NCI-H748 (cell line): Measurements from ENCODE around the gene PRPSAP2.
"Not testable (repeated sequence)": the region's sequence is repeated elsewhere in the genome, so short reads cannot be mapped to it uniquely, and the experiment has no call there.

Experiments used
- DNase-seq: peaks from one replicate; lab custom pipeline; 2025; ENCODE audit not compliant: unreplicated experiment; lab: John Stamatoyannopoulos, UW

The PRPSAP2 gene

DNA sequence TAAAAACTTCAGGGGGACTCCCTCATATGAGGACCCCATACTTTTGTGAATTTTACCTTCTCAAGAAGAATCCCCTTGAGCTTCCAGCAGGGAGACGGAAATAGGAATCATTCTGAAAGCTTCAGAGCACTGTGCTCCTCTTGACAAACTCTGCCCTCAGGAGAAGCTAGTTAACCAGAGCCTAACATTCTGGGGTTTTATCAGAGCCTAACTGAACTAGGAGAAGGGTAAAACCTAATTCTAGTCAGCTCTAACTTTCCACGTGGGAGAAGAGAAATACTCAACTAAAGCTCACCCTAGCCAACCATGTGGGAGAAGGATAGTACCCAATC is 80.7 kb downstream of the PRPSAP2 start:
- no peak for DNase-seq

- DNase-seq, result no peak
These were observed 86.7 kb downstream of the PRPSAP2 start for GRCh38 chr17:18944646-18945045.

- no peak for DNase-seq
These were observed 88.6 kb downstream of the PRPSAP2 start for GRCh38 chr17:18946536-18946935.

DNA sequence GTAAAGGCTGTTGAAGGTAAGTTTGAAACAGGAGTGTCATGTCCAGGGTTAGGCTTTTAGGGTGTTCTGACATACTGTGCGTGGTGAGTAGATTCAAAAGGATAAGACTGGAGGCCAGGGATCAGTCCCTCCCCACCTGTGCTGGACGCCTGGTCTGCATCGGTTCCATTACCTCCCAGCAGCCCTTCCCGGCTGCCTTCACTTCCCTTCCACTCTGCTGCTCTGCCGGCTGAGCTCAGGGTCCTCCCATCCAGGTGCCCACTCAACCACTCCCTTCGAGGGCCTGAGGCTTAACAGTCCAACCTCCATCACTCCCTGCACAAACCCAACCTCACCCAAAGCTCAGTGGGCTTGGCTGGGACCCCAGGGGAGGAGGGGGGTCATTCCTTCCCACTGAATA is 89.9 kb downstream of the PRPSAP2 start:
- no peak for DNase-seq

GRCh38 chr17:18948476-18949006 is 90.6 kb downstream of the PRPSAP2 start:
- no peak for DNase-seq

- DNase-seq, result no peak
These were observed 91.6 kb downstream of the PRPSAP2 start for GRCh38 chr17:18949566-18949965.

- DNase-seq, result no peak
These were observed 92.4 kb downstream of the PRPSAP2 start for GRCh38 chr17:18950346-18950745.

- DNase-seq, result no peak
These were observed 93.3 kb downstream of the PRPSAP2 start for GRCh38 chr17:18950944-18951905.

- peak; percentile 59 for DNase-seq
These were observed 94.3 kb downstream of the PRPSAP2 start, which contains the start of gene SLC5A10 for GRCh38 chr17:18951941-18952842. Gene SLC5A10 (plus strand): TSS chr17:18952165. CDS start chr17:18952206, 41 bp downstream.

DNA sequence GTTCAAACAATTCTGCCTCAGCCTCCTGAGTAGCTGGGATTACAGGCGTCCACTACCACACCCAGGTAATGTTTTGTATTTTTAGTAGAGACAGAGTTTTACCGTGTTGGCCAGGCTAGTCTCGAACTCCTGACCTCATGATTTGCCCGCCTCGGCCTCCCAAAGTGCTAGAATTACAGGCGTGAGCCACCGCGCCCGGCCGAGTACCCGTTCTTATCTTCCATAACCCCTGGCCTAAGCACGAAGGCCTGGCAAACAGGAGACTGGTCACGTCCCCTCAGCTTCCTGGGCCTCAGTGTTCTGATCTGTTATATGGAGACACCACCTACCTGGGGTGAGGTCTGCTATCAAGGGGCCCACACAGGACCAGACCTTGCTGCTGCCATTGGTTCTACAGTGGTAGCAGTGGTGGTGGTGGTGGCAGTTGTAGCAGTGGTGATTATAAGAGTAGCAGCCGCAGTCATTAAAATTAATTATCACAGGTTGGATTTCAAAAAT is 95.3 kb downstream of the PRPSAP2 start:
- no peak for DNase-seq

DNA sequence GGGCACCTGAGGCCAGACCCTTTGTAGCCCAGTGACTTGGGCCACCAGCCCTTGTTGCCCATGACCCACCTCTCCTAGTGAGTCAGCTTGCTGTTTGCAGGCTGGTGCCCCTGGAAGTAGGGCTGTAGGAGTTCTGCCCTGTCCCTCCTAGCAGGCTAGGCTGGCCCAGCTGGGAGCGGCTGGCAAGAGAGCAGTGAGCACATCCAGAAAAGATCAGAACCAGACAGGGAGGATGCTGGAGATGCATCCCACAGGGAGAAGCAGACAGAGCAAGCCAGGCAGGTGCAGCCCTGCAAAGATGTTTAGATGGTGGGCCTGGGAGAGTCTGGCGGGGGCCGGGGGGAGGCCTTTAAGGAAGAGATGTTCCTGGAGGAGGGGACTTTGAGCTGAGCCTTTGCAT is 96.4 kb downstream of the PRPSAP2 start:
- no peak for DNase-seq

DNA sequence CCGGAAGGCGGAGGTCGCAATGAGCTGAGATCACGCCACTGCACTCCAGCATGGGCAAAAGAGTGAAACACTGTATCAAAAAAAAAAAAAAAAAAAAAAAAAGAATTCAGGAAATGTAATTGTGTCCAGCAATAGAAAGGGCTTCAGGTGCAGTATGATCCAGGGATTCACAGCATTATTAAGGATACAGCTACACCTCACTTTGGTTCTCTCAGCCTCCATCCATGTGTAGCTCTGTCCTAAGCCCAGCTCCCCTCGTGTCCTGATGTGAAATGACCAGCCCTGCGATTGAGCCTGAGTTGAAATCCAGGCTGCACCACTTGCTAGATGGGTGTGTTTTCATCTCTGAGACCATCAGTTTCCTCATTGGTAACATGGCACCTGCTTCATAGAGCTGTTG is 97.1 kb downstream of the PRPSAP2 start:
- DNase-seq, result no peak

- DNase-seq, result not testable (repeated sequence)
These were observed 98.1 kb downstream of the PRPSAP2 start for GRCh38 chr17:18956021-18956420.

- no peak for DNase-seq
These were observed 98.7 kb downstream of the PRPSAP2 start for GRCh38 chr17:18956581-18956980.

- no peak for DNase-seq
These were observed 99.9 kb downstream of the PRPSAP2 start for GRCh38 chr17:18957831-18958230.

GRCh38 chr17:18958611-18959010 is 100.7 kb downstream of the PRPSAP2 start:
- DNase-seq, result no peak

GRCh38 chr17:18959071-18959844 is 101.3 kb downstream of the PRPSAP2 start:
- DNase-seq, result no peak

- DNase-seq, result no peak
These were observed 101.9 kb downstream of the PRPSAP2 start for GRCh38 chr17:18959845-18960240.

DNA sequence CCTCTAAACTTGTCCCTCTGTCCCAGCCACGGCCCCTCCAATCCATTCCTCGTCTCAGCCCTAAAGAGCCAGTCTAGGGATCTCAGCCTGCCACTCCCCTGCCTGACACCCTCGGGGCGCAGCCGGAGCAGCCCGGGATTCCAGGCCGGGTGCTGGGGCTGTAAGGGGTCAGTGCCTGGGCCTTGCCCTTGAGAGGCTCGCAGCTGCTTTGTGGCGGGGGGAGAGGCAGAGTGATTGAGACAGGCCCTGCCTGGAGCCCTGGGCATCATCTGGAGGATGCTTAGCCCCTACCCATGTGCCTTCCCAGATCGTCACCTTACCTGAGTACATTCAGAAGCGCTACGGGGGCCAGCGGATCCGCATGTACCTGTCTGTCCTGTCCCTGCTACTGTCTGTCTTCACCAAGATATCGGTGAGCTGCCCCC is 102.3 kb downstream of the PRPSAP2 start:
- no peak for DNase-seq

GRCh38 chr17:18960803-18961511 is 103.0 kb downstream of the PRPSAP2 start:
- DNase-seq, result peak; percentile 68
